Stromal cell of bone marrow (primary cell): ENCODE measurements around the gene RPS14.
"Not testable (repeated sequence)": the region's sequence is repeated elsewhere in the genome, so short reads cannot be mapped to it uniquely, and the experiment has no call there.

Experiments used
- DNase-seq: peaks from one replicate; pipeline ENCODE4 v3.0.0-alpha.2; 2012; ENCODE audit warnings: low read depth

RPS14 gene

GRCh38 chr5:150479416-150479815 lies 29.9 kb upstream of the RPS14 start:
- DNase-seq: no peak

DNA sequence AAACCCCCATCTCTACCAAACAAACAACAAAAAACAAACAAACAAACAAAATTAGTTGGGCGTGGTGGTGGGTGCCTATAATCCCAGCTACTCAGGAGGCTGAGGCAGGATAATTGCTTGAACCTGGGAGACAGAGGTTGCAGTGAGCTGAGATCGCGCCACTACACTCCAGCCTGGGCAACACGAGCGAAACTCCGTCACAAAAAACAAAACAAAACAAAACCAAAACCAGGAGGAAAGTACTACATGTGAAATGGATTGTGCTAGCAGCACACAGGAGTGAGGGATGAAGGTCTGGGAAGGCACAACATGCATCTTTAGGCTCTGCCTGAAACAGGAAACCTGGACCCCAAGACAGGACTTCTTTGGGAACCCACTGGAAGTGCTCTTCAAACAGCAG lies 27.0 kb upstream of the RPS14 start:
- DNase-seq: not testable (repeated sequence)

GRCh38 chr5:150473673-150474358 lies 24.3 kb upstream of the RPS14 start:
- DNase-seq: no peak

- peak; percentile 87 for DNase-seq
Observed at GRCh38 chr5:150469718-150470469, 20.4 kb upstream of the RPS14 start.

DNA sequence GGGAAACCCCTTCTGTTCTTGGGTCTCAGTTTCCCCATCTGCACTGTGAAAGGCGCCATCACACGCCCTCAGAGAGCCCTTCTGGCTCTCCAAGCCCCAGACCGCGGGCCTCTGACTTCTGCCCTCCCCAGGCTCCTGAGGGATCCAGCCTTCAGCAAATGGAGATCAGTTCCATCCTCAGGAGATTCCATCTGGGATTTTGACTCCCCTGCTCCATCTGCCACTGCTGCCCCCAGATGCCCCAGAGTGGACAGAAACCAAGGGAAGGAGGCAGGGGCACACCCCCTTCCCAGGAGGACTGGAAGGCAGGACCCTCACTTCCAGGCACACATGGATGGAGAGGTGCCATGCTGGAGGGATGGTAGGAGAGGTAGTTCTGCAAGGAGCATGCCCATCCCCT lies 18.7 kb upstream of the RPS14 start:
- no peak for DNase-seq

GRCh38 chr5:150465927-150466326 lies 16.4 kb upstream of the RPS14 start:
- no peak for DNase-seq

DNA sequence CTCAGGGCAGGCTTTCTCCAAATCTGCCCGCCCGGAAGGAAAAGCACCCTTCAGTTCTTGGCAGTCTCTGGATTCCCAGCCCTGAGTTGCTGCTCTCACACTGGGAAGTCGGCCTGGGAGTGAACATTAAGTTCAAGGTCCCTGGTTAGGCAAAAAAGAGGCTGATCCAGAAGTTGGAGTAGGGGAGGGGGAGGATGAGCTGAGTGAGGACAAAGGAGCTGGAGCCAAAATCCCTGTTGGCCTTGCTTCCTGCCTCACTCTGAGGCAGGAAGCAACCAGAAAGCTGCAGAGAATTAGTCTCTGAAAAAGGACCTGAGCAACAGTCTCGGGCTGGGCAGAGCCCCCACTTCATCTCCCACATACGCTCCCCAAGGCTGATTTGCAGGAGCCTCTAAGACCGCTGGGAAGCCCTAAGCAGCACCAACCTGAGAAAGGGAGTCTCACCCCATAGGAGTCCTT lies 15.0 kb upstream of the RPS14 start:
- no peak for DNase-seq

DNA sequence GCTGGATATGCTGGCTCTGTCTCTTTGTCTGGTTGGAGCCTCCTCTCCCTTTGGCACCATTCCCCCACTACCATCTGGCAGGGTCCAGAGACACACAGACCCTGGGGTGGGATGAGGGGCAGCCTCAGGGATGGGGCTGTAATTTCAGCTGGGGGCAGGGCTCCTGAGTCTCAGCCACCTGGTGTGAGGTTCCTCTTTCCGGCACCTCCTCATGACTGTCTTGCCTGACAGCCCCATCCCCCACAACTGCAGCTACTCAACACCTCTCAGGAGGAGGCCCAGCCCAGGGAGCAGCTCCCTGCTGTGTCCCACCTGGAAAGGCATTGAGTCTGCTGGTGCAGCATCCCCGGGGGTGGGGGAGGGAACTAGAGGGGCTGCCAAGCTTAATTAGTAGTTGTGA lies 11.7 kb upstream of the RPS14 start:
- DNase-seq: no peak

GRCh38 chr5:150460781-150461180 lies 11.2 kb upstream of the RPS14 start:
- DNase-seq: no peak

GRCh38 chr5:150458802-150459557 lies 9.4 kb upstream of the RPS14 start:
- DNase-seq: no peak

DNA sequence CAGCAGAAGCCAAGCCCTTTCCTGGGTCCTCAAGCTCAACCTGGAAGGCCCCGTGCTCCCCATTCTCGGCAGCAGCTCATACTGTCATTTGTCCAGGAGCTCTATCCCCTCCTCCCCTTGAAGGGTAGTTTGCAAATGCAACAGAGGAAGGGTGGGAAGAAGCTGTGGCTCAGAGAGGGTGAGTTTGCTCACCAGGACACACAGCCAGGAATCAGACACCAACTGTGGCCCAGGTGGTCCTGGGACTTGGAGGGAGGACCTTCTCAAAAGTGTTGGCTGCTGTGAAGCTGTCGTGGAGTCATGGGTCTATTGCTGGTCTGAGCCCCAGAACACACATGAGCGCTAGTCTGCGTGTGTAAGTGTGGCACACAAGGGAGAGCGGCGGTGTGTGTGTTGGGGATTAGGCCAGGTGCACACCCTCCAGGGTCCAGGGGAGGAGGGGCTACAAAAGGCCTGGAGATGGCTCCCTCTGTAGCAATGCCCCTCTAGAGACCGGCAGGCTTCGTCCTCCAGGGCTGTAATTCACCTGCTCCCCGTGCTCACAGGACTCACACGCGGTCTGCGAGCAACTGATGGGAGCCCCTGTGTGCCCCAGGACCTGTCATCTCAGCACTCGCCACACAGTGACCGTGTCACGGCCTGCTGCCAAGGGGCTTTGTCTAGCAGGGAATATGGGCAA lies 8.2 kb upstream of the RPS14 start:
- no peak for DNase-seq

- DNase-seq: no peak
Observed at GRCh38 chr5:150457121-150457520, 7.6 kb upstream of the RPS14 start.

- no peak for DNase-seq
Observed at GRCh38 chr5:150454492-150455229, 5.1 kb upstream of the RPS14 start.

- not testable (repeated sequence) for DNase-seq
Observed at GRCh38 chr5:150454027-150454426, 4.5 kb upstream of the RPS14 start.

GRCh38 chr5:150452914-150453313 lies 3.4 kb upstream of the RPS14 start:
- DNase-seq: no peak

DNA sequence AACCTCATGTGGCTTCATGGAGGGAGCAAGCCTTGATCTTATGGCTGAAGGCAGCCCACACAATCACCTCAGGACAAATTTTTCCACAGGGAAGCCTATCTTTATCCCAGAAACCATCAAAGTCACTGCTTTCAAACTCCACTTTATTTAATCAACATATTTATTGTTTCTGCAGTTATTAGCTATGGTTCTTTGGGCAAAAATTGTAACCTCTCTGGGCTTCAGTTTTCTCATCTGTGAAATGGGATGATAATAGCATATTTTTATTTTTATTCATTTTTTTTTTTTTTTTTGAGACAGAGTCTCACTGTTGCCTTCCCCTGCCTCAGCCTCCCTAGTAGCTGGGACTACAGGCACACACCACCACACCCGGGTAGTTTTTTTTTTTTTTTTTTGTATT lies 2.1 kb upstream of the RPS14 start:
- DNase-seq: no peak

- DNase-seq: no peak
Observed at GRCh38 chr5:150448952-150449516, 505 bp downstream of the RPS14 start.

GRCh38 chr5:150448334-150448733 lies 1.2 kb downstream of the RPS14 start:
- no peak for DNase-seq

DNA sequence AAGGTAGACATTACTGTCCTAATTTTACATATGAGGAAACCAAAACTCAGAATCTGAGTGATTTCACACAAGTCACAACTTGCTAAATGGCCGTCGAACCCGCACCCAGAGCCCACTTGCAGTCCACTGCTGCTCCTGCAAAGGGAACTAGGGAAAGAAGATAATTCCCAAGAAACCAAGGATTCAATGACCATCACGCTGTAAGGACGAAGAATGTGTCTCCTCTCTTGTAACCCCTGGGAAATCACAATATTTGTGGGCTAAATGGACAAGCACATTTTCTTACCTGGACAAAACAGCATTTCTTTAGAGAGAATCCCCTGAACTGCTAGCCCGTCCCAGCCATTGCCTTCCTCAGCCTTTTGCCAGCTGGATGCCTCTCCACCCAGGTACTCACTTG lies 2.4 kb downstream of the RPS14 start:
- no peak for DNase-seq

GRCh38 chr5:150446583-150446982 lies 3.0 kb downstream of the RPS14 start:
- no peak for DNase-seq

GRCh38 chr5:150446088-150446487 lies 3.5 kb downstream of the RPS14 start:
- DNase-seq: no peak
